HUDEP-2 (cell line): ENCODE measurements around the gene EFEMP1.

ENCODE experiments used
- DNase-seq, 76 experiments: peaks; one replicate each; lab custom pipeline; 2025; ENCODE audit not compliant: unreplicated experiment in 76 of 76; lab: John Stamatoyannopoulos, UW

EFEMP1 gene

GRCh38 chr2:55936351-55936750 is 12.8 kb upstream of the EFEMP1 start:
- no peak for DNase-seq

- DNase-seq = no peak
Measured at GRCh38 chr2:55934337-55934736, 10.8 kb upstream of the EFEMP1 start.

- DNase-seq = no peak
Measured at GRCh38 chr2:55932843-55933242, 9.3 kb upstream of the EFEMP1 start.

- DNase-seq = no peak
Measured at GRCh38 chr2:55931281-55931680, 7.7 kb upstream of the EFEMP1 start.

GRCh38 chr2:55929476-55929875 is 5.9 kb upstream of the EFEMP1 start:
- DNase-seq = no peak

GRCh38 chr2:55926974-55927373 is 3.4 kb upstream of the EFEMP1 start:
- no peak for DNase-seq

GRCh38 chr2:55926246-55926645 is 2.7 kb upstream of the EFEMP1 start:
- DNase-seq = no peak

GRCh38 chr2:55923982-55924321 is 370 bp upstream of the EFEMP1 start:
- DNase-seq = no peak

- DNase-seq = peak in 1 of 76 experiments; percentile 1
Measured at GRCh38 chr2:55922291-55922907, 1.2 kb downstream of the EFEMP1 start.

GRCh38 chr2:55919574-55919973 is 4.0 kb downstream of the EFEMP1 start:
- DNase-seq = no peak

GRCh38 chr2:55918856-55919255 is 4.7 kb downstream of the EFEMP1 start:
- DNase-seq = no peak

GRCh38 chr2:55917713-55918390 is 5.7 kb downstream of the EFEMP1 start:
- no peak for DNase-seq

GRCh38 chr2:55917117-55917516 is 6.5 kb downstream of the EFEMP1 start:
- DNase-seq = no peak

- no peak for DNase-seq
Measured at GRCh38 chr2:55916473-55917049, 7.0 kb downstream of the EFEMP1 start.

GRCh38 chr2:55914786-55915185 is 8.8 kb downstream of the EFEMP1 start:
- DNase-seq = no peak

GRCh38 chr2:55912926-55913325 is 10.7 kb downstream of the EFEMP1 start:
- DNase-seq = no peak

- no peak for DNase-seq
Measured at GRCh38 chr2:55910077-55910476, 13.5 kb downstream of the EFEMP1 start.

- DNase-seq = no peak
Measured at GRCh38 chr2:55907686-55908085, 15.9 kb downstream of the EFEMP1 start.

- DNase-seq = no peak
Measured at GRCh38 chr2:55906993-55907392, 16.6 kb downstream of the EFEMP1 start.

GRCh38 chr2:55903727-55904126 is 19.9 kb downstream of the EFEMP1 start:
- no peak for DNase-seq

- no peak for DNase-seq
Measured at GRCh38 chr2:55902971-55903370, 20.6 kb downstream of the EFEMP1 start.

GRCh38 chr2:55902429-55902828 is 21.2 kb downstream of the EFEMP1 start:
- DNase-seq = no peak
